Measurements from ENCODE around the gene SNORC.

SNORC gene

DNA sequence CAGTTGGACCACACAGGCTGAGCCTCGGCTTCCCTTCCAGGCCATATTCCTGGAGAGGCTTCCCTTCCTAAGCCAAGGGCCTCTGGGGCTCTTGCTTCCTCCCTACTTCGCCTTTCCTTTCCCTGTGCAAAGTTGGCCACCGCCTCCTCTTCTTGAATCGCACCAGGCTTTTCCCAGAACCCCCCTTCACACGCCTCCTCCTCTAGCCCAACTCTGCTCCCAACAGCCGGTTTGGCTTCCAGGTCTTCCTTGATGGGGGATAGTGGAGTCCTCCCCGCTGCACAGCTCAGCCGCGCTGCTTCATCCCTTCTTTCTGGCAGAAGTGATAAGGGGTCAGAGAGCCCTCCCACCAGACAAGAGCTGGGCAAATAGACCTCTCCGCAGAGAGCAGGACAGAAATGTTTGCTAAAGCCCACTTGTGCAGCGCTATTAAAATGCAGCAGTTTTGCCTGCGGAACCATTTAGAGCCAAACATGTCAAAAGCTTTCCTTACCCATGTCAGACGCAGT lies 56.4 kb downstream of the SNORC start:
- DNase-seq (ENCODE audit: low spot score) = no peak

DNA sequence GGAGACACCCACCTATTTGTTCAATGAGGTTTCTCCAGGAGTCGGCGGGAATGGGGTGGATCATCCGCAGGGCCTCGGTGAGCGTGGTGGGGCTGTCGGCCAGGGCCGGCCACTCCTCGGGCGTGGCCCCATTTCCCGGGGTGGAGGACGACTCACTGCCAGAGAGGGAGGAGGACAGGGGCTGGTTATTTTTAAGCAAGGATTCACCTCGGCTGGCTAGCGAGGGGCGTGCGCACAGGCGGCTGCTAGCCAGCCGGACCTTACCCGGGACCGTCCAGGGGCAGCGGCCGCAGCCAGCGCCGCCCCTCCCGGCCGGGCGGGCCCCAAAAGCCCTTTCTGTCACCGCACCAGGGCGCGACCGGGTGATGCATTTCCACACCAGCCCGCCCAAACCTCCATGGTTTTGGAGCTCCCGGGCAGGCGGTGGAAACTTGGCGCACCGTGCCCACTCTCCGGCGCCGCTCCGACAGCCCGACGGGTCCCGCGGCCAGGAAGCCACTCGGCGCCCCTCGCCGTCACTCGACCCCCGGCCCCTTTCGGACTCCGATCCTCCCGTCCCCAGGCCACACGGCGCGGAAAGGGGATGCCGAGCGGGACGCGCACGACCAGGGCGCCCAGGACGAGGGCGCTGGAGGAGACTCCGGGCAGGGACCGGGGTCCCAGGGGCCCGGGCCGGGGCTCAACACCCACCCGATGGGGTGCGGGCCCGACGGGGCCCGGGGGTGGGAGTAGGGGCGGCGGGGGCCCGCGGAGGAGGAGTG lies 57.1 kb downstream of the SNORC start:
- DNase-seq (ENCODE audit: low spot score) = no peak

DNA sequence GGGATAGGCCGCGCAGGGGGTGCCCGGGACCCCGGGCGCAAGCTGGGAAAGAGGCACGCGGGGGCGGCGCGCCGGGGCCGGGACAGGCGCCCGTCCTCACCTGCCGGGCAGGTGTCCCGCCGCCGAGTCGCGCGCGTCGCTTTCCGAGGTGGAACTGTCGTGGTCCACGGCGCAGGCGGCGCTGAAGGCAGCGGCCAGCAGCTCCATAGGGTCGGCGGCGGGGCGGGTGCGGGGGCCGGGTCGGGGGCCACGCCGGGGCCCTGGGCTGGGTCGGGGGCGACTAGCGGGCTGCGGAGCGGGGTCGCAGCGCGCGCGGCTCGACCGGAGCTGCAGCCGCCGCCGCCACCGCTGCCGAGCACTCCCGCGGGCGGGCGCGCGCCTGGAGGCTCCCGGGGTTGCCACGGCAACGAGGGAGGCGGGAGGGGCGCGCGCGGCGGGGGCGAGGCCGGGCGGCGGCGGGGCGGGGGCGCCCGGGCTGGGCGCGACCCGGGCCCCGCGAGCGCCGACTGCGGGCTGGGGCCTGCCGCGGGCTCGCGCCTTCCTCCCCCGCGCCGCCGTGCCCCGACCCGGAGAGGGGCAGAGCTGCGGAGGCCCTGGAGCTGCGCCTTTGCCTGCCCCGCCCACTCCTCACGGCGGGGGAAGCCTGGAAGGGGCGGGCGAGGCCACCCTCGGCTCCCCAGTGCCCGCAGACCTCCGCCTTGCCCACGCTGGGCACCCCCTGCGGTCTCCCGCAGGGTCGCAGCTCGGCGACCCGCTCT lies 57.9 kb downstream of the SNORC start:
- DNase-seq (ENCODE audit: low spot score) = no peak

Measured in LoVo (cell line).